Bronchial epithelial cell (primary cell): ENCODE measurements around the gene BEX3. TPM values are rescaled to one million over a fixed set of nuclear protein-coding genes. Genes with fewer than 3 reads are reported as not detected.
"Not testable (repeated sequence)": the region's sequence is repeated elsewhere in the genome, so short reads cannot be mapped to it uniquely, and the experiment has no call there.

ENCODE experiments used
- DNase-seq: peaks from one replicate; pipeline ENCODE4 v3.0.0-alpha.2; 2010; ENCODE audit warnings: low read depth
- FAIRE-seq: peaks from 2 replicates; lab custom pipeline; 2011; peaks lifted over from hg19 to GRCh38; lab: Jason Lieb, UNC
- H3K27me3 ChIP-seq: 2 replicates; pipeline ENCODE4 v1.5.1; 2011; ENCODE audit warnings: low read length; ENCODE audit not compliant: control insufficient read depth, insufficient read depth
- H3K36me3 ChIP-seq: 2 replicates; pipeline ENCODE4 v1.5.1; 2011; ENCODE audit warnings: low read length; ENCODE audit not compliant: control insufficient read depth, insufficient read depth
- H3K4me3 ChIP-seq: 2 replicates; pipeline ENCODE4 v1.5.1; 2011; ENCODE audit warnings: mild to moderate bottlenecking, low read depth, low read length, control low read depth
- total RNA-seq: library from RNA; depleted of rRNA; stranded (reverse); fragments of >200 nt; gene quantifications from 2 replicates; pipeline ENCODE4 v1.2.1, GENCODE V29; 2014
- TF ChIP-seq, protein P1 (sequence below): IDR thresholded peaks from 2 replicates; pipeline ENCODE4 v1.5.1; 2011; ENCODE audit warnings: mild to moderate bottlenecking, moderate library complexity, low read length, control low read depth, inconsistent platforms; ENCODE audit not compliant: insufficient read depth, severe bottlenecking

BEX3 gene
- total RNA-seq, 1 donor from 2014 or later: 94.8 TPM

DNA sequence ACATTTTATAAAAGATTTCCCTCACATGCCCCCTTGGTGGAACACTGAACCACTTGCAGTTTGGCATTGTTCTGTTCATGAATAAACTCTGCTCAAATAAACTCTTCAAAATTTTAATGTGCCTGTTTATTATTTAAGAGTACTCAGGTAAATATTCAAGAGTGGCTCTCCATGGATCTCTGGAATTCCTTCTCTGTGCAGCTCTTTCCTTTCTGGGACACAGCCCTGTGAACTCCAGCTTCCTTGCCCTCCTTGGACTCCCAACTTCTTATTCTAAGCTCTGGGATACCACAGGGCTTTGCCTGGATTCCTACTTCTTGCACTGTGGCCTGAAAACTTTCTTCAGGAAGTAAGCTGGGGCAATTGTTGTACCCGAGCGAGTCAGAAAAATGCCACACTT, 8.3 kb downstream of the BEX3 start:
- TF ChIP-seq, protein P1, sequence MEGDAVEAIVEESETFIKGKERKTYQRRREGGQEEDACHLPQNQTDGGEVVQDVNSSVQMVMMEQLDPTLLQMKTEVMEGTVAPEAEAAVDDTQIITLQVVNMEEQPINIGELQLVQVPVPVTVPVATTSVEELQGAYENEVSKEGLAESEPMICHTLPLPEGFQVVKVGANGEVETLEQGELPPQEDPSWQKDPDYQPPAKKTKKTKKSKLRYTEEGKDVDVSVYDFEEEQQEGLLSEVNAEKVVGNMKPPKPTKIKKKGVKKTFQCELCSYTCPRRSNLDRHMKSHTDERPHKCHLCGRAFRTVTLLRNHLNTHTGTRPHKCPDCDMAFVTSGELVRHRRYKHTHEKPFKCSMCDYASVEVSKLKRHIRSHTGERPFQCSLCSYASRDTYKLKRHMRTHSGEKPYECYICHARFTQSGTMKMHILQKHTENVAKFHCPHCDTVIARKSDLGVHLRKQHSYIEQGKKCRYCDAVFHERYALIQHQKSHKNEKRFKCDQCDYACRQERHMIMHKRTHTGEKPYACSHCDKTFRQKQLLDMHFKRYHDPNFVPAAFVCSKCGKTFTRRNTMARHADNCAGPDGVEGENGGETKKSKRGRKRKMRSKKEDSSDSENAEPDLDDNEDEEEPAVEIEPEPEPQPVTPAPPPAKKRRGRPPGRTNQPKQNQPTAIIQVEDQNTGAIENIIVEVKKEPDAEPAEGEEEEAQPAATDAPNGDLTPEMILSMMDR: no peak
- Histone ChIP-seq H3K4me3 (no peak overlapping the region), H3K36me3 (no peaks in the 10 kb centered on the region), H3K27me3 (no peaks in the 10 kb centered on the region)
- no peak for DNase-seq
- FAIRE-seq: no peak

DNA sequence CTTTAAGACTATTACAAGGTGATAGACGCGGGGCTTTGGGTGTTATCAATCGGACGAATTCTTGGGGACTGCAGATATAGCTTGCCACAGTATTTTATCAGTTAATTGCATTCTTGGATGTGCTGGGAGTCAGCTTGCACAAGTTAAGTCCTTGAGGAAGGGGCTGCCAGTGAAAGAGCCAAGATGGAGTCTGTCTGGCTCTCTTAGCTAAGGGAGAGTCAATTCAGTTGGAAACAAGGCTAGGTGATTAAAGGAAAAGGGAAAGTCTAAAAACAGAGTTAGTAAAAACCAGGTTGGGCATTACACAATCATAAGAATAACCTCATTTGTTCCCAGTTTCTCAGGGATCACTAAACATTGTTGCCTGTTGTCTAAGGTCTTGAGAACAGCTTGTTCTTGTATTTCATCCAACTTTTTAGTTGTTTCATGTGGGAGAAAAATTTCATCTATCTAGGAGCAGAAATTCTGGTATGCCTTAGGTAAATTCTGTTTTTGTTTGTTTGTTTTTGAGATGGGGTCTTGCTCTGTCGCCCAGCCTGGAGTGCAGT, 9.0 kb downstream of the BEX3 start:
- not testable (repeated sequence) for FAIRE-seq, DNase-seq, H3K4me3 ChIP-seq, H3K27me3 ChIP-seq, H3K36me3 ChIP-seq

DNA sequence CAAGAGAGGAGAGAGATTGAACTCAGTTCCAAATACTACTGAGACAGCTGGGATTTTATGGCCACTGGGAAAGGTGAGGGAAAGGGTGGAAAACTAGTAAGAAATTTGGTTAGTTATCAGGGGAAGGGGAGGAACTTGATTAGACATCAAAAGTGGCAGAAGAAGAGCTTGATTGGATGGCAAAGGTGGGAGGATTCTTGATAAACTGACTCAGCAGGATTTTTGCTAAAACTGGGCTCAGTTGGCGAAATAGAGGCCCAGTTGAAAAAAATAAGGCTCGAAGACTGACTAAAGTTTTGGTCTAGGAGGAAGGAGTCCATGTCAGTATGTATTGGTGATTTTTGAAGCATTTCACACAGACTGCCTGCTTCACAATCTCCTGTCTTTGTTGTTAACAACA, 10.0 kb downstream of the BEX3 start:
- TF ChIP-seq, protein P1: no peak
- FAIRE-seq: no peak
- Histone ChIP-seq H3K27me3 (no peaks in the 10 kb centered on the region), H3K36me3 (no peaks in the 10 kb centered on the region), H3K4me3 (no peak overlapping the region)
- no peak for DNase-seq

DNA sequence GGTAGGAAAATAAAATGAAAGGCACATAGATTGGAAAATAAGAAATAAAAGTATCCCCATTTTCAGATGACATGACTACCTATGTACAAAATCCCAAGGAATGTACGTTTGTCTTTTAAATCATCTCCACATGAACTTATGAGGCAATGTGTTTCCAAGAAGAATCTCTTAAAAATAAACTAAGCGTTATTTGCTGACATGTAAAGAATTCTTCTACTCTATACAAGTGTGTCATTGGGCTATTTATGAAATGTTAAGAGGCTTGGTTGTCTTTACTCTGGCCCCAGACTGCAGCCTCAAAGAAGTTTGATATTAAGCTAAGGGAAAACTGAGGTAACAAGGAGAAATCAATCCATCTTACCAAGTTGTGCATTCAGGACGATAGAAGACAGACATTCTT, 17.1 kb downstream of the BEX3 start:
- TF ChIP-seq, protein P1: no peak
- DNase-seq: no peak
- no peak for FAIRE-seq
- H3K36me3 ChIP-seq: no peaks in the 10 kb centered on the region
- no peak overlapping the region for H3K4me3 ChIP-seq
- H3K27me3 ChIP-seq: no peaks in the 10 kb centered on the region

DNA sequence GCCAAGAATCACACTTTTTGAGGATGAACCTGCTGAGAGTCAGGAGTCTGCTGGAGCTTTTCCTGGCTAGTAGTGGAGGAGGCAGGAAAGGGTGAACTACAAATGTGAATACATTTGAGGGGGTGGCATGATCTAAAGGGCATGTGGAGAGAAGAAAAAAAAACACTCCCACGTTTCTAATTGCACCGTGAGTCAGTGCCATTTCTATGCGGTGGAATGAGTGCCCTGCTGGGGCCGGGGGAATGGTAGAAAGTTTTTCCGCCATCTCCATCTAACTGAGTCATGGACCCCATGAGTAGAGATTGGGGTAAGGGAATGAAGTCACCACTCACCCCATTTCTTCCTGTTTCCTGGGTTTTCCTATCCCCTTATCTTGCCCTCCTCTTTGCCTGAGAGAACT, 19.8 kb downstream of the BEX3 start:
- H3K36me3 ChIP-seq: no peaks in the 10 kb centered on the region
- no peak for DNase-seq
- FAIRE-seq: no peak
- TF ChIP-seq, protein P1: no peak
- H3K27me3 ChIP-seq: no peaks in the 10 kb centered on the region
- H3K4me3 ChIP-seq: no peak overlapping the region

DNA sequence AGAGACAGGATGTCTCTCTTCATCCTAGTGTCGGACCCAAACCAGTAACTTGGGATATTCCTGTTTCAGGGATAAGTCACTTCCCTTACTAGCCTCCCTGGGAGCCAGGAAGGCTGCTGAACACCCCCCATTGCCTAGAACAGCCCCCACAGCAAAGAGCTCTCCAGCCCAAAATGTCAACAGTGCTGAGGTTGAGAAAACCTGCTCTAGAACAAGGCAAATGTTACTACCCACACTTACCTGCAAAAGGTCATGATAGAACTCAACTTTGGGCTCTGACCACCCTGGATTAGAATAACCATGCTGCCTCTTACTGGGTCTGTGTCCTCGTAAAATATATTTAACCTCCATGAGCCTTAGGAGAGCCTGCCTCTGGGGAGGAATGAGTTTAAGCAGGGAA, 20.3 kb downstream of the BEX3 start:
- Histone ChIP-seq H3K4me3 (no peak overlapping the region), H3K36me3 (no peaks in the 10 kb centered on the region), H3K27me3 (no peaks in the 10 kb centered on the region)
- DNase-seq (no peak), FAIRE-seq (no peak)
- TF ChIP-seq, protein P1: no peak
